GM19395 (cell line): ENCODE data around the gene SARS1.

Experiments
- ATAC-seq: cut with Tn5 transposase; IDR thresholded peaks from one replicate; pipeline ENCODE4 v1.9.1; 2021; ENCODE audit warnings: mild to moderate bottlenecking, moderate library complexity; ENCODE audit not compliant: unreplicated experiment

The SARS1 gene

DNA sequence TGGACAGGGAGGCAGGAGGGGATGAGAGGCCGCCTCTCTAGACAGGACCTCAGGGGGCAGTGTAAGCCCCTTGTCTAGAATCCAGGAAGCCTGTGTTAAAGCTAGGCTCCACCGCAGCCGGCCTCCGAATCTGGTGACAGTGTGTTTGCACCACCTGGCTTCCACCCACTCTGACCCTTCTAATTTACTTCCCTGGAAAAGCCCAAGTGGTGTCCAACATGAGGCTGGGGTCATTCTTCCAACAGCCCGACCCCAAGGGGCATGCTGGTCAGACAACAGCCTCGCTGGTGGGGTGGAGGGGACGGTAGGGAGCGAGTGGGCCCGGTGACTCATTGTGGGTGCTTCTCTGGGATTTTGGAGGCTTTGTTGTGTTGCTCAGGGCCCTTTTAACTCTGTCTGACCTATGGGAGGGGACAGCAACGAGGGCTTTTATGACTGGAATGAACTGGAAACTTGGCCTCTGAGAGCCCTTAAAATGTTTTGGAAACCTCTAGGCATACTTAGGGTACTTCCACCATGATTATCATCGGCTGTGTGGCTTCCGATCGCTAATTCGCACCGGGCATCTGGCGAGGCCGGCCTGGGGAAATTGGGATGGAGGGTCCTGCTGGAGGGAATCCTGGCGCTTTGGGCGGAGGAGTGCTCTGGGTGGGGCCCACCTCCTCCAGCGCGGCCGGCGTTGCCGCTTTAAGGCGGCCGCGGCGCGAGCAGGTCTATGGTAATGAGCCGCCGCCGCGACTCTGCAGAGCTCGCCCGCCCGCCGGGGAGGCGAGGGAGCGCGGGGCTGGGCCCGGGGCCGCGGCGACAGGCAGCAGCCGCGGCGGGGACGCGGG is 35.3 kb downstream of the SARS1 start, which contains the start of gene CELSR2:
TSS of gene CELSR2 (plus strand) at position 743 of the 833 bp plus-strand sequence. CDS start 541 bp downstream, outside the sequence.
- ATAC-seq: peak; percentile 79

DNA sequence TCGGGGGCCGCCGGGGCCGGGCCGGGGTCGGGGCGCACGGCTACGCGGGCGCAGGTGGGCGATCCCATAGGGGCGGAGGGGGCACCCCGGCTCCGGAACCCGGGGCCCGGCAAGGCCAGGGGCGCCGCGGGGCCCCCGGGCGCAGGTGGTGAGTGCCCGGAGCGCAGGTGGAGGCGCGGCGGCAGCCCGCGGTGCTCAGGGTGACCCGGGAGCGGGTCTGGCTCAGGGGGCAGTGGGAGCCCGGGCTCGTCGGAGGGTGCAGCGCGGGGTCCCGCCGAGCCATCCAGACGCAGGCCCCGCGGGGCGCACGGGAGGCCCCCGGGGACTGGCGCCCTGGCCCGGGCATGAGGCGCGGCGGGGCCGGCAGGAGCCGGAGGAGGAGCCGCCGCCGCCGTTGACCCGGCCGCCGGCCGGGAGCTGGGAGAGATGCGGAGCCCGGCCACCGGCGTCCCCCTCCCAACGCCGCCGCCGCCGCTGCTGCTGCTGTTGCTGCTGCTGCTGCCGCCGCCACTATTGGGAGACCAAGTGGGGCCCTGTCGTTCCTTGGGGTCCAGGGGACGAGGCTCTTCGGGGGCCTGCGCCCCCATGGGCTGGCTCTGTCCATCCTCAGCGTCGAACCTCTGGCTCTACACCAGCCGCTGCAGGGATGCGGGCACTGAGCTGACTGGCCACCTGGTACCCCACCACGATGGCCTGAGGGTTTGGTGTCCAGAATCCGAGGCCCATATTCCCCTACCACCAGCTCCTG is 36.1 kb downstream of the SARS1 start:
- peak; percentile 39 for ATAC-seq

DNA sequence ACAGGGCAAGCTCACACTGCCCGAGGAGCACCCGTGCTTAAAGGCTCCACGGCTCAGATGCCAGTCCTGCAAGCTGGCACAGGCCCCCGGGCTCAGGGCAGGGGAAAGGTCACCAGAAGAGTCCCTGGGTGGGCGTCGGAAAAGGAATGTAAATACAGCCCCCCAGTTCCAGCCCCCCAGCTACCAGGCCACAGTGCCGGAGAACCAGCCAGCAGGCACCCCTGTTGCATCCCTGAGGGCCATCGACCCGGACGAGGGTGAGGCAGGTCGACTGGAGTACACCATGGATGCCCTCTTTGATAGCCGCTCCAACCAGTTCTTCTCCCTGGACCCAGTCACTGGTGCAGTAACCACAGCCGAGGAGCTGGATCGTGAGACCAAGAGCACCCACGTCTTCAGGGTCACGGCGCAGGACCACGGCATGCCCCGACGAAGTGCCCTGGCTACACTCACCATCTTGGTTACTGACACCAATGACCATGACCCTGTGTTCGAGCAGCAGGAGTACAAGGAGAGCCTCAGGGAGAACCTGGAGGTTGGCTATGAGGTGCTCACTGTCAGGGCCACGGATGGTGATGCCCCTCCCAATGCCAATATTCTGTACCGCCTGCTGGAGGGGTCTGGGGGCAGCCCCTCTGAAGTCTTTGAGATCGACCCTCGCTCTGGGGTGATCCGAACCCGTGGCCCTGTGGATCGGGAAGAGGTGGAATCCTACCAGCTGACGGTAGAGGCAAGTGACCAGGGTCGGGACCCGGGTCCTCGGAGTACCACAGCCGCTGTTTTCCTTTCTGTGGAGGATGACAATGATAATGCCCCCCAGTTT is 36.9 kb downstream of the SARS1 start:
- ATAC-seq: no peak

DNA sequence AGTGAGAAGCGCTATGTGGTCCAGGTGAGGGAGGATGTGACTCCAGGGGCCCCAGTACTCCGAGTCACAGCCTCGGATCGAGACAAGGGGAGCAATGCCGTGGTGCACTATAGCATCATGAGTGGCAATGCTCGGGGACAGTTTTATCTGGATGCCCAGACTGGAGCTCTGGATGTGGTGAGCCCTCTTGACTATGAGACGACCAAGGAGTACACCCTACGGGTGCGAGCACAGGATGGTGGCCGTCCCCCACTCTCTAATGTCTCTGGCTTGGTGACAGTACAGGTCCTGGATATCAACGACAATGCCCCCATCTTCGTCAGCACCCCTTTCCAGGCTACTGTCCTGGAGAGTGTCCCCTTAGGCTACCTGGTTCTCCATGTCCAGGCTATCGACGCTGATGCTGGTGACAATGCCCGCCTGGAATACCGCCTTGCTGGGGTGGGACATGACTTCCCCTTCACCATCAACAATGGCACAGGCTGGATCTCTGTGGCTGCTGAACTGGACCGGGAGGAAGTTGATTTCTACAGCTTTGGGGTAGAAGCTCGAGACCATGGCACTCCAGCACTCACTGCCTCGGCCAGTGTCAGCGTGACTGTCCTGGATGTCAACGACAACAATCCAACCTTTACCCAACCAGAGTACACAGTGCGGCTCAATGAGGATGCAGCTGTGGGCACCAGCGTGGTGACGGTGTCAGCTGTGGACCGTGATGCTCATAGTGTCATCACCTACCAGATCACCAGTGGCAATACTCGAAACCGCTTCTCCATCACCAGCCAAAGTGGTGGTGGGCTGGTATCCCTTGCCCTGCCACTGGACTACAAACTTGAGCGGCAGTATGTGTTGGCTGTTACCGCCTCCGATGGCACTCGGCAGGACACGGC is 37.8 kb downstream of the SARS1 start:
- ATAC-seq: no peak

DNA sequence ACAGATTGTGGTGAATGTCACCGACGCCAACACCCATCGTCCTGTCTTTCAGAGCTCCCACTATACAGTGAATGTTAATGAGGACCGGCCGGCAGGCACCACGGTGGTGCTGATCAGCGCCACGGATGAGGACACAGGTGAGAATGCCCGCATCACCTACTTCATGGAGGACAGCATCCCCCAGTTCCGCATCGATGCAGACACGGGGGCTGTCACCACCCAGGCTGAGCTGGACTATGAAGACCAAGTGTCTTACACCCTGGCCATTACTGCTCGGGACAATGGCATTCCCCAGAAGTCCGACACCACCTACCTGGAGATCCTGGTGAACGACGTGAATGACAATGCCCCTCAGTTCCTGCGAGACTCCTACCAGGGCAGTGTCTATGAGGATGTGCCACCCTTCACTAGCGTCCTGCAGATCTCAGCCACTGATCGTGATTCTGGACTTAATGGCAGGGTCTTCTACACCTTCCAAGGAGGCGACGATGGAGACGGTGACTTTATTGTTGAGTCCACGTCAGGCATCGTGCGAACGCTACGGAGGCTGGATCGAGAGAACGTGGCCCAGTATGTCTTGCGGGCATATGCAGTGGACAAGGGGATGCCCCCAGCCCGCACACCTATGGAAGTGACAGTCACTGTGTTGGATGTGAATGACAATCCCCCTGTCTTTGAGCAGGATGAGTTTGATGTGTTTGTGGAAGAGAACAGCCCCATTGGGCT is 38.6 kb downstream of the SARS1 start:
- ATAC-seq: no peak

DNA sequence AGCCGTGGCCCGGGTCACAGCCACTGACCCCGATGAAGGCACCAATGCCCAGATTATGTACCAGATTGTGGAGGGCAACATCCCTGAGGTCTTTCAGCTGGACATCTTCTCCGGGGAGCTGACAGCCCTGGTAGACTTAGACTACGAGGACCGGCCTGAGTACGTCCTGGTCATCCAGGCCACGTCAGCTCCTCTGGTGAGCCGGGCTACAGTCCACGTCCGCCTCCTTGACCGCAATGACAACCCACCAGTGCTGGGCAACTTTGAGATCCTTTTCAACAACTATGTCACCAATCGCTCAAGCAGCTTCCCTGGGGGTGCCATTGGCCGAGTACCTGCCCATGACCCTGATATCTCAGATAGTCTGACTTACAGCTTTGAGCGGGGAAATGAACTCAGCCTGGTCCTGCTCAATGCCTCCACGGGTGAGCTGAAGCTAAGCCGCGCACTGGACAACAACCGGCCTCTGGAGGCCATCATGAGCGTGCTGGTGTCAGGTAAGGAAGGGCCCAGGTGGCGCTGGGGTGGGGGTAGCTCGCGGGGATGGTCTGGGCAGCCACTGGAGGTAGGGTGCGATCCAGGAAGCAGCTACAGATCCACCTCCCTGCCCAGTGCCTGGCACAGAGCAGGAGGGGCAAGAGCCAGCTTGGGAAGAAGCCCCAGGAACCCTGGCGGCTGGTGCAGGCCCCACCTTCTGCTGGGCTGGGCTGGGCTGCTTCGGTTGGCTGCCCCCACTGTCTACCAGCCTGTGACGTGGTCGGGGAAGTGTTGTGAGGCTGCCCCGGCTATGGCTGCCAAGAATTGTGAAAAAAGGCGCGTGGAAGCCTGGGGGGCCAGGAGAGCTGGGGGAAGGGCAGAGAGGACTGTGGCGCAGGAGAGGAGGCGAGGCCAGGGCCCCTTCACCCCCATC is 39.4 kb downstream of the SARS1 start:
- no peak for ATAC-seq

DNA sequence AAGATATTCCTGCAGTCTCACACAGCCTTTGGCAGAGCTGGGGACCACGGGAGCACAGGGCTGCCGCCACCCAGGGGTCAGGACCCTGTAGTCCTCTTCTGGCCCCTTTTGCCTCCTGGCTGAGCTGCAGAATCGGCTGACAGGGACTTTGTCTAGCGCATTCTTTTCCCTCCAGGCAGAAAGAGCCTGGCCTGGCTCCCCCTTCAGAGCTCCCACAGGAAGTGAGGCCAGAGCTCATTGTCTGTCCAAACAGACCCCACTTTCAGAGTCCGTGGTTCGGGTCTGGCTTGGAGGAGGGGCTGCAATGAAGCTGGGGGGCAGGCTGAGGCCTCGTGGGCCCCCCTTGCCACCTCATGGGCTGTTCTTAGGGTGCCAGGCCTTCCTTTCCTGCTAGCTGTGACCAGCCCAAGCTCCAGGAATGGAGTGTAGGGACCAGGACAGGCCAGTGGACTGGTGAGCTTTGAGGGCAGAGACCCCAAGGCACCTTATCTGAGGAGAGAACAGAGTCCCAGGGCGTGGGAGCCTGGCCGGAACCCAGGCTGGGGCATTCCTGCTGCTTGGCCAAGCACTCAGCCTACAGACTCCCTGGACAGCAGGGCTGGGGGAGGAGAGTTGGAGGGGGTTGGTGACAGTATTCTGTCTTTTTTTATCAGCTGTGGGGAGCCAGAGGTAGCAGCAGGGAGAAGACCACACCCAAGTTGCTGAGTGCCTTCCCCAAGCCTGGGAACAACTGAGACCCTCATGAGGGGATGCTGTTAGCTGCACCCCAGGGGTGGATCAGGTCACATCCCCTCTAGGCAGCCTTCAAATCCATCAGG is 40.3 kb downstream of the SARS1 start:
- ATAC-seq: no peak

DNA sequence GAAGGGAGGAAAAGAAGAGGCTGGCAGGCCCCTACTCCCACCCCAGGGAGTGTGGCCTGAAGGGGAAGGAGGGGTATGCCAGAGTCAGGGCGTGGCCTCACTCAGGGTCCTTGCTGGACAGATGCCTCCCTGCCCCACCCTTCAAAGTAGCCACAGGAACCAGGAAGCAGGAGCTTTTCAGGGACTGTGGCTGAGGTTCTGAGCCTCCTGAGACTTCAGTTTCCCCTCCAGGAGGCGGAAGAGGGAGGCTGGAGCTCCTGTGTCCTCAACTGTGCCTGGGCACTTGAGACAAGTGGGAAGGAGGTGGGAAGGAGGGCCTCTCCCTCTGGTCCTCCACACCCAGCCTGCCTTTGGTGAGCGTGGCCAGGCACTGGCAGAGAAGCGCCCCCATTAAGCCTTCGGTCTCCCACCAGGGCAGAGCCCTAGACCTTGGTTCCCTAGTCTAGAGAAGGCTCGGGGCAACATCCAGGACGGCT is 40.9 kb downstream of the SARS1 start:
- ATAC-seq: no peak

DNA sequence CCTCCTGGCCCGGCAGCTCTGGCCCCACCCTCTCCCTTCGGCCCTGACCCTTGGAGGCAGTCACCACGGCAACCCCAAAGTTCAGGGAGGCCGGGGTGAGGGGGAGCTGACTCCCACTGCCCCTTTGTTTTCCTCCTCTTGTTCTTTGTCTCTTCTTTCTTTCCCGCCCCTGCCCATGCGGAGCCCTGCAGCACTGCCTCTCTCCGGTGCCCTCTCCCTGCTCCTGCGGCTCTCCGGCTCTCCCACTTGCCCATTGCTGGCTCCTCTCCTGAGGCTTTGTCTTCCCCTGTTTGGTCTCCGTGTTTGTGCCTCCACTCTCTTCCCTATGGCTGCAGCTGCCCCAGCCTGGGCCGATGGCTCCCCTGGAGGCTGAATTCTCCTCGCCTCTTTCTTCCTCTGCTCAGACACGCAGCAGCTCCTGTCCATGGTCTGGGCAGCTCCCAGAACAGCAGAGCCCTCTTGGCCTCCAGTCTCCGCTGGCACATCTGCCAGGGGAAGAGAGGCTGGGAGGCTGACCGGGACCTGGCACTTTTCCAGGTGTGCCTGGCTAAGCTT is 41.5 kb downstream of the SARS1 start:
- ATAC-seq: no peak

DNA sequence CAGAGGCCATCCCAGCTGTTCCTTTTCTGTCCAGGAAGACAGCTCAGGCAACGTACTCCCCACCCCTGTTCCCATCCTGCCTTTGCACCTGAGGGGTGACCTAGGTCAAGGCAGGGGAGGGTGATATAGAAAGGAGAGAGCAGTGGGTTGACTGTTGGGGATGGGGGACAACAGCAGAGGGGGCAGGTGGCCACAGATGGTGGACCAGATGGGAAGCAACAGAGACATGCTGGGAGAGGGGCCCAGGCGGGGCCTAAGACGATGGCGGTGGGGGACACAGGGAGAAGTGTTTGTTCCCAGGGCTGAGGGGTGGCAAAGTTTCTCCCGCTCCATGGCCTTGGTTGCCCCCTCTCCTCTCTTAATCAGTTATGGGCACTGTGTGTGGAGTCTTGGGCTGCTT is 42.0 kb downstream of the SARS1 start:
- no peak for ATAC-seq

DNA sequence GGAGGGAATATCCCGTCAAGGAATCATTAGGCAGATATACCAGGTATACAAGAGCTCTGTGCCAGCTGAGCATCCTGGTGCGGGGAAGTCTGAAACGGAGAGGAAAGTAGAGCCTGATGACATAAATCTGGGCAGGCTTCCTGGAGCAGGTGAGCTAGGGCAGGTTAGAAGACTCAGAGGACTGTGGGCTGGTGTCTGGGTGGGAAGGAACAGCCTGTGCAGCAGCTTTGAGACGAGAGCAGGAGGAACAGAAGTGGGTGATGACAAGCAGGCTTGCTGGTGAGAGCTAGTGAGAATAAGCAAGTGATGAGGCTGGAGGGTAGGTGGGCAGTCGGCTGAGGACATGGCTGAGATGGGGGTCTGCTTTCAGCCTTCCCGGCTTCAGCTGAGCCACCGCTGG is 42.4 kb downstream of the SARS1 start:
- ATAC-seq: no peak

DNA sequence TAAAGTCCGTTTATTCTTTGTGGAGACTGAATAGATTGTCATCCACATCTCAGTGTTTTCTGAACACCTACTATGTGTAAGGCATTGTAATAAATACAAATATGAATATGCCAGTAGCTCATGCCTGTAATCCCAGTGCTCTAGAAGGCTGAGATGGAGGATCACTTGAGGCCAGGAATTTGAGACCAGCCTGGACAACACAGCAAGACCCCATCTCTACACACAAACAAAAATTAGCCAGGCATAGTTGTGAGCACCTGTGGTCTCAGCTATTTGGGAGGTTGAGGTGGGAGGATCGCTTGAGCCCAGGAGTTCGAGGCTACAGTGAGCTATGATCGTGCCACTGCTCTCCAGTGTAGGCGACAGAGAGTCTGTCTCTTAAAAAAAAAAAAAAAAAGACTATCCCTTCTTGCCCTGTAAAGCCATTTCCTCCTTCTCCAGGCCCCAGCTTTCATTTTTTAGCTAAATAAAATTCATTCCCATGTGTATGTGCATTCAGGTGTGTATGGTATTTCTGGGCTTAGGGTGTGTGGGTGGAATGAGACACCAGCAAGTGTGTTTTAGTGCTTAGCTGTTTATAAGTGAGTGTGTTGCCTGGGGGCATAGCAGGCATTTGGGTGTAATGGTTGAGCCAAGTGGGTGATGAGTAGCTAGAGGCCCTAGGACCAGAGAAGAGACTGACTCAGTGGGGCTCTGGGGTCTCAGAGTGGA is 43.4 kb downstream of the SARS1 start:
- ATAC-seq: no peak

DNA sequence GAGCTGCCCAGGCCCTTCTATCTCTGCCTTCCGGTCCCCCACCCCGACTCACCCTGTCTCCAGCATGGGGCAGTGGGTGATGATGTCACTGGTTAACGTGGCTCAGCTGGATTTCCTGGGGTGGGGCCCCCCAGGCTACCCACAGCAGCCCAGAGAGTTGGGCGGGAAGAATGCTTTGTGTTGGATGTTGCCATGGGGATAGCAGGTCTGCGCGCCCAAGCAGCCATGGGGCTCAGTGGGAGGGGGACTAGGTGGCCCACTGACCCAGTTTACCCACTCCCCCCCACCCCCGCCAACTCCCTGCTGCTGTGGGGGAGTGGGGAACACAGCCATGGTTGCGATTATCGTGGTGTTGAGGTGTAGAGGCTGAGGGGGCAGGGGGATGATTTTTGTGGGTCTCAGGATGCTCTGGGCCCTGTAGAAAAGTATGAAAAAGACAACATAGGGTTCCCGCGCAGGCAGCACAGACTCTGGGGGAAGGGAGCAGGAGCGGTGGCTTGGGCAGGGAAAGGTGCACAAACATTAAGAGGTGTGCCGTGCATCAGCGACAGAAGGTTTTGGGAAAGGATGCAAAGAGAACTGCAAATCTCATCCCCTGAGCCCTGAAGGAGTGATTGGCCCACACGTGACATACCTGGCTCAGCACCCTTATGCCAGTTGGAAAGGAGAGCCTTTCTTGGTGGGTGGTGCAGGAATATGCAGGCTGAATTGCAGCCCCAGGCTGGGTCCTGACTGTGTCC is 44.1 kb downstream of the SARS1 start:
- no peak for ATAC-seq

DNA sequence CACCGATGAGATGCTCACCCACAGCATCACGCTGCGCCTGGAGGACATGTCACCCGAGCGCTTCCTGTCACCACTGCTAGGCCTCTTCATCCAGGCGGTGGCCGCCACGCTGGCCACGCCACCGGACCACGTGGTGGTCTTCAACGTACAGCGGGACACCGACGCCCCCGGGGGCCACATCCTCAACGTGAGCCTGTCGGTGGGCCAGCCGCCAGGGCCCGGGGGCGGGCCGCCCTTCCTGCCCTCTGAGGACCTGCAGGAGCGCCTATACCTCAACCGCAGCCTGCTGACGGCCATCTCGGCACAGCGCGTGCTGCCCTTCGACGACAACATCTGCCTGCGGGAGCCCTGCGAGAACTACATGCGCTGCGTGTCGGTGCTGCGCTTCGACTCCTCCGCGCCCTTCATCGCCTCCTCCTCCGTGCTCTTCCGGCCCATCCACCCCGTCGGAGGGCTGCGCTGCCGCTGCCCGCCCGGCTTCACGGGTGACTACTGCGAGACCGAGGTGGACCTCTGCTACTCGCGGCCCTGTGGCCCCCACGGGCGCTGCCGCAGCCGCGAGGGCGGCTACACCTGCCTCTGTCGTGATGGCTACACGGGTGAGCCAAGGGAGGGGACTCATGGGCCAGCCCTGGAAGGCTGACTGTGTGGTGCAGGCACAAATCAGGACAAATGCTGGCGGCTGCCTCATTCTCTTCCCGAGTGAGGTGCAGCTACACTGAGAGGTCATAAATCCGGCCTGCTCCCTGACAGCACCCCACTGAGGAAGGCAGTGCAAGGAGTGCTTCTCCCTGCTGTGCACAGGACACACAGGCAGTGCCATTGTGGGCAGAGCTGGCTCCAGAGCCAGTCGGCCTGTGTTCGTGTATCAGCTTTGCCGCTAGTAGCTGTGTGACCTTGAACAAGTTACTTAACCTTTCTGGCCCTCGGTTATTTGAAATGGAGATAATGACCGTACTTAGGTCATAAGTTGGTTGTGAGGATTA is 45.1 kb downstream of the SARS1 start:
- no peak for ATAC-seq
